HG02885 (cell line): ENCODE results near the gene TAF3.

Source experiments
- ATAC-seq: cut with Tn5 transposase; IDR thresholded peaks from one replicate; pipeline ENCODE4 v1.9.1; 2021; ENCODE audit warnings: mild to moderate bottlenecking; ENCODE audit not compliant: unreplicated experiment, poor library complexity

The TAF3 gene

DNA sequence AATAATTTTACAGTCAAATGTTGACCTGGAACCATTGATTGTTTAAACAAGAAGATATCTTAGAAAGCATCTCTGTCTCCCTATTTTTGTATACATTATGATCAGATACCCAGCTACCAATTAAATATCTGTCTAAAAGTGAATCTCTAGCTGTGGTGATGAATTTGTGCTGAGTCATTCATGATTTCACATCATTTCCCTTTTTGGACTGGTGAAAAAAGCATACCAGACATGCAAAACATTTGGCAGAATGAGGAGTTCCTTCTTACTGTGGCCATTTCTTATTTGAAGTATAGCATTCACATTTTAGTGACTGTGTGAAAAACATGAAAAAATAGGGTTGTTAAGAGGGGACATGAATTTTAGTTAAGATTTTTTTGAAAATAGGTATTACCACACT lies 138.2 kb downstream of the TAF3 start:
- peak; percentile 99 for ATAC-seq

DNA sequence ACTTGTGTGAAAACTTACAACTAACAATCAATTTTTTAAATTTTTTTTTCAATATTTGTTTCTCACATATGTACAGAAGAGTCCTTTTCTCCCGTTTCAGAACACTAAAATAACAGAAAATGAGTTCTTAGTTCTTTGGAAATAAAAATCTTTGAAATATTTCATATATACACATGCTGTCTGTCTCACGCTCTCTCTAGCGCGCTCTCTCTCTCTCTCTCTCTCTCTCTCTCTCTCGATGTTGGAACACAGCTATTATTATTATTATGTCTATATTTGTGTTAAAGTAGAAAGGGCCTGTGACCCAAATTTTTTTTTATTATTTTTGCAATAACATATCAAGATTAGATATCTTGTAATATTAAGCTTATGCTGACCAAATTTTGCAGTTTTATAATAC lies 139.3 kb downstream of the TAF3 start:
- no peak for ATAC-seq

- no peak for ATAC-seq
Observed at GRCh38 chr10:7958442-7958841, 140.1 kb downstream of the TAF3 start.

DNA sequence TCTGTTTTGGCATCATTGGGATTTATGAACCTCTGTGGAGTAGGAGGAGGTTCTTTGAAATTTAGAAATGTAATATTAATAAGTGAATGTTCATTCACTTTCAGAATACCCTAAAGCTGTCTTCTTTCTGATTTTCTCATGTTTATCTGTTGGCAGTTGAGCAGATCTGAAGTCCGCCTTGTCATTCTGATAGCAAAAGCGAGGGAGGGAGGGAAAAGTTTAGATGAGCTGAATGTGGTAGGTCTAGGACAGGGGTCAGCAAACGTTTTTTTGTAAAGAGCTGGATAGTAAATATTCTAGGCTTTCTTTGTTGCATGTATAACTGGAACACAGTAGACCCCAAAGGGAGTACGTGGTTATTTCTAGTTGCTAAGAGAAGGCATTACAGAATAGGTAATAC lies 141.8 kb downstream of the TAF3 start:
- no peak for ATAC-seq

GRCh38 chr10:7962592-7962991 lies 144.3 kb downstream of the TAF3 start:
- no peak for ATAC-seq

DNA sequence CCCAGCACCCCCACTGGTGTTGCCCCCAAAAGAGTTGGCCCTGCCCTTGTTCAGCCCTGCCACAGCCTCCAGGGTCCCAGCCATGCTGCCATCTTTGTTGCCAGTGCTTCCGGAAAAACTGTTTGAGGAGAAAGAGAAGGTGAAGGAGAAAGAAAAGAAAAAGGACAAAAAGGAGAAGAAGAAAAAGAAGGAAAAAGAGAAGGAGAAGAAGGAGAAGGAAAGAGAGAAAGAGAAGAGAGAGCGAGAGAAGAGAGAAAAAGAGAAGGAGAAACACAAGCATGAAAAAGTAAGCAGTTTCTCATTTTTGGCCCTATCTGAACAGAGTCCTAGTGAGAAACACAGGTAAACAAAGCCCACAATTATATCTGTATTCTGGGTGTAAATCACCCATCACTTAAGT lies 147.2 kb downstream of the TAF3 start:
- ATAC-seq = no peak

DNA sequence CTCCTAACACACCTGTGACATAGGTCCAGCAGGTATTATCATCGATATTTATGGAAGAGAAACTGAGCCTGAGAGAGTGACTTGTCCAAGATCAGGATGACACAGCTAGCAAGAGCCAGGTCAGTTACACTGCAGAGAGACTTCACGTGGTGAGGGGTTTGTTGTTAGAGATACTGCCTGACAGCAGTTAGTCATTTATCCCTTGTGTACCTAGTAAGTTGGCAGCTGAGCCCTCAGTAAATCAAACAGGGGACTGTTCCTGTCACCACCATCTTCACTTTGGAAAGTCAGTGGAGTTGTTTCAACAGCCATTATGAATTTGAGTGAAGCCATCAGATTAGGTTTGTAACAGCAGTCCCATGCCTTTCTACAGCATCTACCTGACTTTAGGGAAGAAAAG lies 148.7 kb downstream of the TAF3 start:
- ATAC-seq = no peak

GRCh38 chr10:7968510-7969112 lies 150.3 kb downstream of the TAF3 start:
- ATAC-seq = no peak

GRCh38 chr10:7969623-7970022 lies 151.3 kb downstream of the TAF3 start:
- no peak for ATAC-seq

DNA sequence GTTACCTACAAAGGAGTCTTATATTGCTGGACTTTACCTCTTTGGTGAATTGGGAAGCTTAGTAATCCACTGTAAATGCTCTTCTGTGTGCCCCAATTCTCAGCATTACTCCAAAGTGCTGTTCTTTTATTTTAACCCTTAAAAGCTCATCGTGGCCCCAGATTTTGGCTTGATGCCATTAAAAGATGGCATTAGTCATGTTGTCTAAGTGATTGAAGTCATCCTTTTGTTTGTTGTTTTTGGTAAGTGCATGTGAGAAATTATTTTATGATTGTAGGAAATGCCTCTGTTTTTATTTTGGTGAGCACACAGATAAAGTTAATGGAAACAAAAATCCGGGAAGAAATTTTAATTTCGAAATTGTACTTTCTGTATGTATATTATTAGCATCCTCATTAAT lies 153.6 kb downstream of the TAF3 start:
- no peak for ATAC-seq

DNA sequence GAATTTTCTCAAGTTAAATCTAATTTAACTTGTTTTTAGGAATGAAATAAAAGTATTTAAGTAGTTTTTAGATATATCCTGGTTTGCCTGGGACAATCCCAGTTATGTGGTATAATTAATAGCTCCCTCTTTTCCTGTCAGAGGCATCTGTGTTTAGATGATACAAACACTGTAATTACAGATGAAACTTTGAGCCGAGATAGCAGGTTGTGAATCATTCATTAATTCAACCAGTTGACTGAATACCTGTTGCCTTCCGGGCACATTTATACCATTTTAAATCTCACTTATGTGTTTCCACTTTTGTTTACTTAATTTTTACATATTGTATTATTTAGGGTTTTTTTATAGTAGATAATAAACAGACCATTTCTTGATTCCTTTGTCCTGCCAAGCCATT lies 154.1 kb downstream of the TAF3 start:
- no peak for ATAC-seq

DNA sequence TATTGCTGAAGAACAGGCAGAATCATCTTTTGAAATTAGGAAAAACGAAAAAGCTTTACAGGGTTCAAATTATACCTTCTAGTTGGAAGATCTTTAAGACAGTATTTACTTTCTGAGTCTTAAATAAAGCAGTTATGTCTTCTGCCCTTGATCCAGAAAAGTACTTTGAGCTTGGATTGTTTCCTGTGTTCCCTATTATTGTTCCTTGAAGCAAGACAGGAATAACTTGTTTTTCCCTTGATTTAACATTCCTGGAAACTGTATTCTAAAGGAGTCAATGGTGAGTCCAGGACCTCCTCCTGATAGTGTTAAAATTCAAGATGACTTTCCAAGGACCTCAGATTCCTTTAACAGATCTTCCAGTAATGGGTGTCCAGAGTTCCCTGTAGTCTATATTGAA lies 161.9 kb downstream of the TAF3 start:
- no peak for ATAC-seq

- ATAC-seq = no peak
Observed at GRCh38 chr10:7982727-7983126, 164.4 kb downstream of the TAF3 start.

DNA sequence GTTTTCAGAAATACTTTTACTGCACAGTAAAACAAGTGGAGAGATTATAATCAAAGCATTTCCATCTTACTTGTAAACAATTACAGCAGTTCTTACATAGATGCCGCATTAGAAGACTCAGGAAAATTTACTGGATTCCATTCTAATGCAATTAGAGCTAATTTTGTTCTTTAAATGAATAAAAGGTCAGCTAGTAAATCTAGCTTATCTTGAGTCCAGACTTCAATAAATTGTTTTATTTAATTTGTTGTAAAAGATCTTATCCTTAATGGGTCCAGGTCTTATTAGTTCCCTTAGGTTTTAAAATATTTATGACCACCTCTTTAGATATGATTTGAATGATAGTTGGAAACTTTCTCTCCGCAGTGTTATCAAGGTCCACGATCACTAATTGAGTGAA lies 166.0 kb downstream of the TAF3 start:
- no peak for ATAC-seq

DNA sequence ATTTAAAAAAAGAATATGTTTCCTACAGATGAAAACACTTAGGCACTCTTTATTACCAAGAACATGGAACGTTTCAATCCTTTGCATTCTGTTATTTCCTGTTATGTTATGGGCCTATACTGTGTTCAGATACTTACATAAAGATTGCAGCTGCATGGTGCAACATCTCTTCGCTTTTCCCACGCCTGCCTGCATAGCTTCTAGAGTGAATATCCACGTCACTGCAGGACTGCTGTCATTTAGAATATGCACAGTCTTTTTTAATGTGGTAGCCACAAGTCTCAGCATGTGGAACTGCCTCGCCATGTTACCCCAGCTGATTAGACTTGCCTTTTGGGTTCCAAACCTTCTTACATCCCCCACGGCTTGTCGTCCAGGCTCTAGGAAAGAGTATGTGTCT lies 166.6 kb downstream of the TAF3 start:
- no peak for ATAC-seq

DNA sequence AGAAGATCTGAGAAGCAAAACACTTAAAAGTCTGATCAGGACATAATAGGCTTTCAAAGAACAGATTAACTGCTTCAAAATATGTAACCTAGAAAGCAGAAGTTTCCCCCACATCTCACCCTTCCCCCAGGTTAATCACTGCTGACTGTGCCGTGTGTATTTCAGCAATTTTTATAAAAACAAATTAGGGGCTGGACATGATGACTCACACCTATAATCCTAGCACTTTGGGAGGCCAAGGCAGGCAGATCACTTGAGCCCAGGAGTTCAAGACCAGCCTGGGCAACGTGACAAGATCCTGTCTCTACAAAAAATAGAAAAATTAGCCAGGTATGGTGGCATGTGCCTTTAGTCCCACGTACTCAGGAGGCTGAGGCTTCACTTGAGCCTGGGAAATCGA lies 168.5 kb downstream of the TAF3 start:
- ATAC-seq = no peak

DNA sequence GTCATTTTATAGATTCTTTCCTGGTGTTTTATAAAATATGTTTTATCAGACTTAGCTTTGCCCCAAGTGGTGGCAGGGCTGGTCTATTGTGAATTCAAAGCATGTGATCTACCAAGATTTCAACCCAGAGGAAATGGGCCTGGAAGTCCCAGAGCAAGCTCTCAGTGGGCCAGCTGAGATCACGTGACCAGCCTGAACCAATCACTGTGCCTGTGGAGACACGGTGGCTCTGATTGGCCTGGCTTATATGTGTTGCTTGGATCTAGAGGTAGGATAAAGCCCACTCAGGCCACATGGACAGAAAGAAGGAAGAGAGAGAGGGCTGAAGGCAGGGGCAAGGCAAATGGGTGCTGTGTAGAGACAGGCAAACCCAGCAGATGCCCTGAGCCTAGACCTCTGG lies 170.7 kb downstream of the TAF3 start:
- no peak for ATAC-seq

GRCh38 chr10:7998831-7999230 lies 180.5 kb downstream of the TAF3 start:
- ATAC-seq = no peak

DNA sequence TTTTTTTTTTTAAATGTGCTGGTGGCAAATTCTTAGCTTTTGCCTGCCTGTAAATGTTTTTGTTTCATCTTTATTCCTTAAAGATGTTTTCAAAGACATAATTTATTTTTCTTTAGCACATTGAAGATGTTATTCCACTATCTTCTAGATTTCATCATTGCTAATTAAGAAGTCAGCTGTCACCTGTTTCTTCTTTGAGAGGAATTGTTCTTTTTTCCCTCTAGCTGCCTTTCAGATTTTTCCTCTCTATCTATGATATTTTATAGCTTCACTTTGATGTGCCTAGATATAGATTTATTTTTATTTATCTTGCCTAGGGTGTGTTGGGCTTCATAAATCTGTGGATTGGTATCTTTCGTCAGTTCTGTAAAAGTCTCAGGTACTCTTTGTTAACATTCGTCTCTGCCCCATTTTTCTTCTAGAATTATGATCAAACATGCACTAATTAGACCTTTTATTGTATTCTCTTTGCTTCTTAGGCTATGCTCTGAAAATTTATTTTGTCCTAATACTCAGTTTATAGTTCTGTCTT lies 186.2 kb downstream of the TAF3 start:
- ATAC-seq = no peak

- ATAC-seq = peak; percentile 71
Observed at GRCh38 chr10:8006274-8006999, 188.1 kb downstream of the TAF3 start.

DNA sequence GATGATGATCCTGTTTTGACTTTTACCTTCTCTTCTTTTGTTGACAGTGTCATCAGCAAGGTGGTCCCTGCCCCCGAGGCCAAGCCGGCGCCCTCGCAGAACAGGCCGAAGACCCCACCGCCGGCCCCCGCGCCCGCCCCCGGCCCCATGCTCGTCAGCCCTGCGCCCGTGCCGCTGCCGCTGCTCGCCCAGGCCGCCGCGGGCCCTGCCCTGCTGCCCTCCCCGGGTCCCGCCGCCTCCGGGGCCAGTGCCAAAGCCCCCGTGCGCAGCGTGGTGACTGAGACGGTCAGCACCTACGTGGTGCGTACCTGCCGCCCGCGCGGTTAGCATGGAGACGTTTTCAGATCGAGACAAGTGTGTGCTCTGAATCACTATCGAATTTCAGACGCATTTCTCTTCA lies 190.7 kb downstream of the TAF3 start:
- ATAC-seq = no peak

DNA sequence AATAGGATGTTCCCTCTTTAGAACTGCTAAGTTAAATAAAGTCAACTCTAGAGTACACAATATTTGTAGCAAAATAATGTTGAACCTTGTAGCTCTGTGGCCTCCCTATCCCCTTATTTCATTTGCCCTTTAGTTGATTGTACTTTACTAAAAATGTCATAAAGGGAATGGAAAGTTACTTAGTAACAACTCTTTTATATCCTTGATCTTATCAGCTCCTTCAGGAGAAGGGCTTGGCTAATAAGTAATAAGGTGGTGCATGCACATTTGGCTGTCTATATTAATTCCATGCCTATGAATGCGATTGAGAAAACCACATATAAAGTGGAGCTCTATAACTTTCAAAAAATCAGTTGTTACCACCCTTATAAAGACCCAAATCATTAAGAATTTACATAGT lies 194.7 kb downstream of the TAF3 start:
- no peak for ATAC-seq
